Lower leg skin (tissue), 3 donors: Measurements from ENCODE around the gene RHOV.

Source experiments
- POLR2A ChIP-seq, 2 donors: fragments of 450-650 bp; IDR thresholded peaks; one replicate each; pipeline ENCODE4 v1.6.1; 2016 to 2017; ENCODE audit warnings: antibody characterized with exemption in 2 of 2, mild to moderate bottlenecking in 1 of 2, moderate library complexity in 1 of 2
- TF ChIP-seq, protein P1 (sequence below), 3 donors: fragments of 450-650 bp; IDR thresholded peaks; one replicate each; pipeline ENCODE4 v1.5.1; 2016; ENCODE audit warnings: antibody characterized with exemption in 3 of 3, mild to moderate bottlenecking in 3 of 3, moderate library complexity in 2 of 3

DNA sequence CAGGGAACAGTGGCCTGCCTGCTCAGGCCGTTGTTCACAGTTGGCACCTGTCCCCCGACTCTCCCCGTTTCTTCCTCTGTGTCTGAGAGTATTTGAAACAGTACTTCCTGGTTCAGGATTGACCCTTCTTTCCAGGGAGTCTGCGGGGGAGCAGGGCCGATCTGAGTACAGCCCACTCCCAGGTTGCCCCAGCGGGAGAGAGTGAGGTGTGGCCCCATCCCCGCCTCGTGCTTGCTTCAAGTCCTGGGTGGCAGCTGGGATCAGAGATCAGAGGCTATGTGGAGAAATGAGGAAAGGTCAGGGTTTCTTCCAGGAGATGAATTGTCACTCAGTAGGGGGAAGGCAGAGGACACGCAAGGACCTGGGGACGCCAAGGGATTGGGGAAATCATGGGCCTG lies 48.6 kb upstream of the RHOV start:
- TF ChIP-seq, protein P1, sequence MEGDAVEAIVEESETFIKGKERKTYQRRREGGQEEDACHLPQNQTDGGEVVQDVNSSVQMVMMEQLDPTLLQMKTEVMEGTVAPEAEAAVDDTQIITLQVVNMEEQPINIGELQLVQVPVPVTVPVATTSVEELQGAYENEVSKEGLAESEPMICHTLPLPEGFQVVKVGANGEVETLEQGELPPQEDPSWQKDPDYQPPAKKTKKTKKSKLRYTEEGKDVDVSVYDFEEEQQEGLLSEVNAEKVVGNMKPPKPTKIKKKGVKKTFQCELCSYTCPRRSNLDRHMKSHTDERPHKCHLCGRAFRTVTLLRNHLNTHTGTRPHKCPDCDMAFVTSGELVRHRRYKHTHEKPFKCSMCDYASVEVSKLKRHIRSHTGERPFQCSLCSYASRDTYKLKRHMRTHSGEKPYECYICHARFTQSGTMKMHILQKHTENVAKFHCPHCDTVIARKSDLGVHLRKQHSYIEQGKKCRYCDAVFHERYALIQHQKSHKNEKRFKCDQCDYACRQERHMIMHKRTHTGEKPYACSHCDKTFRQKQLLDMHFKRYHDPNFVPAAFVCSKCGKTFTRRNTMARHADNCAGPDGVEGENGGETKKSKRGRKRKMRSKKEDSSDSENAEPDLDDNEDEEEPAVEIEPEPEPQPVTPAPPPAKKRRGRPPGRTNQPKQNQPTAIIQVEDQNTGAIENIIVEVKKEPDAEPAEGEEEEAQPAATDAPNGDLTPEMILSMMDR (IDR thresholded peaks at IDR 0.05) = no peak
- TF ChIP-seq POLR2A (IDR thresholded peaks at IDR 0.05) = no peak
